CD8-positive, alpha-beta memory T cell (primary cell): ENCODE results near the gene UBE4B. TPM values are rescaled to one million over a fixed set of nuclear protein-coding genes. Genes with fewer than 3 reads are reported as not detected.
A peak's percentile ranks its signal among the peaks of the same experiment; 100 is the strongest.

Source experiments
- CTCF ChIA-PET: fragments of 350-600 bp; sonication (Branson Sonifier 250); formaldehyde crosslinking; loops from one replicate; lab custom pipeline; 2021; ENCODE audit warnings: antibody characterized with exemption; lab: Charles Lee
- POLR2A ChIA-PET: fragments of 350-600 bp; sonication (Branson Sonifier 250); formaldehyde crosslinking; loops from one replicate; lab custom pipeline; 2021; ENCODE audit warnings: antibody characterized with exemption; lab: Charles Lee
- DNase-seq, 5 donors: peaks; one replicate each; pipeline versions ENCODE4 v3.0.0 to v3.0.0-alpha.2; 2020 to 2022; ENCODE audit warnings: mixed read lengths in 1 of 5
- H3K27ac ChIP-seq: one replicate; pipeline ENCODE4 v1.7.0; 2013; ENCODE audit warnings: low read depth, mild to moderate bottlenecking, low read length, moderate library complexity
- H3K27me3 ChIP-seq: 2 replicates; pipeline ENCODE4 v1.7.0; 2013; ENCODE audit warnings: low read length, mild to moderate bottlenecking; ENCODE audit not compliant: insufficient read depth, poor library complexity, severe bottlenecking
- H3K36me3 ChIP-seq: 2 replicates; pipeline ENCODE4 v1.7.0; 2013; ENCODE audit warnings: mild to moderate bottlenecking, low read length, moderate library complexity; ENCODE audit not compliant: insufficient read depth
- H3K4me1 ChIP-seq: 2 replicates; pipeline ENCODE4 v1.7.0; 2013; ENCODE audit warnings: mild to moderate bottlenecking, low read length, moderate library complexity; ENCODE audit not compliant: insufficient read depth
- H3K4me3 ChIP-seq: 2 replicates; pipeline ENCODE4 v1.7.0; 2013; ENCODE audit warnings: mild to moderate bottlenecking, low read length
- H3K9me3 ChIP-seq: 2 replicates; pipeline ENCODE4 v1.7.0; 2013; ENCODE audit warnings: mild to moderate bottlenecking, low read length
- H3K27ac Mint-ChIP-seq, 8 donors: one replicate each; pipeline ENCODE4 v1.8.0; 2020 to 2021; ENCODE audit warnings: mixed read lengths in 8 of 8, mild to moderate bottlenecking in 6 of 8, inconsistent platforms in 3 of 8, moderate library complexity in 3 of 8
- H3K27me3 Mint-ChIP-seq, 2 donors: one replicate each; pipeline ENCODE4 v1.8.0; 2020 to 2021; ENCODE audit warnings: mixed read lengths in 2 of 2, mild to moderate bottlenecking in 1 of 2, moderate library complexity in 1 of 2
- H3K36me3 Mint-ChIP-seq, 3 donors: one replicate each; pipeline ENCODE4 v1.8.0; 2020 to 2021; ENCODE audit warnings: mixed read lengths in 3 of 3, inconsistent platforms in 1 of 3, mild to moderate bottlenecking in 1 of 3
- H3K4me1 Mint-ChIP-seq, 3 donors: one replicate each; pipeline ENCODE4 v1.8.0; 2020 to 2021; ENCODE audit warnings: mixed read lengths in 3 of 3, inconsistent platforms in 1 of 3, mild to moderate bottlenecking in 1 of 3
- H3K4me3 Mint-ChIP-seq, 7 donors: one replicate each; pipeline ENCODE4 v1.8.0; 2020 to 2021; ENCODE audit warnings: mixed read lengths in 7 of 7, mild to moderate bottlenecking in 6 of 7, moderate library complexity in 4 of 7, inconsistent platforms in 2 of 7
- H3K9me3 Mint-ChIP-seq, 5 donors: one replicate each; pipeline ENCODE4 v1.8.0; 2020 to 2022; ENCODE audit warnings: mixed read lengths in 5 of 5, mild to moderate bottlenecking in 3 of 5, moderate library complexity in 2 of 5, inconsistent platforms in 1 of 5
- polyA plus RNA-seq: library from polyadenylated mRNA; unstranded; fragments of 300-500 nt; fragmentation: Illumina TruSeq; gene quantifications from one replicate; pipeline ENCODE4 v1.2.3, GENCODE V29; 2021
- total RNA-seq, 2 experiments: library from RNA; stranded (reverse); gene quantifications; one replicate each; pipeline ENCODE4 v1.2.3, GENCODE V29; 2021

The UBE4B gene
- total and polyA plus RNA-seq, 3 experiments from 2014 or later, result 13.7 to 40.6 (median 35.7) TPM

DNA sequence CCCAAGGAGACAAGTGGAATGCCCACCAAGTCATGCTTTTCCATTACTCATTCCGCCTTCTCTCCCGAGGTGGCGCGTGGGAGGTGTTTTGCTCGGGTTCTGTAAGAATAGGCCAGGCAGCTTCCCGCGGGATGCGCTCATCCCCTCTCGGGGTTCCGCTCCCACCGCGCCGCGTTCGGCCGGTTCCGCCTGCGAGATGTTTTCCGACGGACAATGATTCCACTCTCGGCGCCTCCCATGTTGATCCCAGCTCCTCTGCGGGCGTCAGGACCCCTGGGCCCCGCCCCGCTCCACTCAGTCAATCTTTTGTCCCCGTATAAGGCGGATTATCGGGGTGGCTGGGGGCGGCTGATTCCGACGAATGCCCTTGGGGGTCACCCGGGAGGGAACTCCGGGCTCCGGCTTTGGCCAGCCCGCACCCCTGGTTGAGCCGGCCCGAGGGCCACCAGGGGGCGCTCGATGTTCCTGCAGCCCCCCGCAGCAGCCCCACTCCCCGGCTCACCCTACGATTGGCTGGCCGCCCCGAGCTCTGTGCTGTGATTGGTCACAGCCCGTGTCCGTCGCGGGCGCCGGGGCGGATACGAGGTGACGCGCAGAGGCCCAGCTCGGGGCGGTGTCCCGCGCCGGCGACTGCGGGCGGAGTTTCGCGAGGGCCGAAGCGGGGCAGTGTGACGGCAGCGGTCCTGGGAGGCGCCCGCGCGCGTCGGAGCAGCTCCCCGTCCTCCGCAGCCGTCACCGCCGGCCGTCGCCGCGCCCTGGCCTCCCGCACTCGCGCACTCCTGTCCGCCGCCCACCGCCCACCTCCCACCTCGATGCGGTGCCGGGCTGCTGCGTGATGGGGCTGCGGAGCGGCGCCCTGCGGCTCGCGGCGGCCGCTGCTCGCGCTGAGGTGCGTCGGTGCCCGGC, 177.4 kb downstream of the UBE4B start, which contains the start of gene KIF1B:
KIF1B (plus strand) TSS at position 666 of the 906 bp plus-strand sequence. CDS start 21,759 bp downstream, outside the sequence.
- peak within 1 kb of the TSS; percentile 75 for H3K4me3 ChIP-seq
- DNase-seq, result peak; percentile 96 to 98 (median 96)
- H3K27ac Mint-ChIP-seq, result peak within 1 kb of the TSS; percentile 50 to 87 (median 72)
- H3K9me3 ChIP-seq, result no peaks in the 10 kb centered on the region
- H3K36me3 ChIP-seq, result no peaks in the 10 kb centered on the region
- ChIA-PET POLR2A (interaction anchor here (0.5 to 1.4 kb wide), 5 partner anchors 8 to 1446 kb away, joined by 3 to 4 read pairs (median 4); partner anchors contain the start of gene PGD), CTCF (interaction anchor here (0.6 to 3.8 kb wide), 36 partner anchors 9 to 314 kb away, joined by 3 to 37 read pairs (median 4); partner anchors contain the start of genes CENPS, LZIC, NMNAT1 and PGD)
- peaks cover 17 to 39% (median 31%) of the 10 kb centered on the region in 3 donors for H3K4me1 Mint-ChIP-seq
- H3K36me3 Mint-ChIP-seq, result peaks cover 0 to 4% (median 0%) of the 10 kb centered on the region in 3 donors
- H3K4me1 ChIP-seq, result peaks cover 19% of the 10 kb centered on the region
- no peaks in the 10 kb centered on the region for H3K27me3 ChIP-seq
- H3K9me3 Mint-ChIP-seq, result no peaks in the 10 kb centered on the region
- peak within 1 kb of the TSS; percentile 65 for H3K27ac ChIP-seq
- peak within 1 kb of the TSS; percentile 82 to 91 (median 88) for H3K4me3 Mint-ChIP-seq
- peaks cover 0 to 3% of the 10 kb centered on the region in 2 donors for H3K27me3 Mint-ChIP-seq

DNA sequence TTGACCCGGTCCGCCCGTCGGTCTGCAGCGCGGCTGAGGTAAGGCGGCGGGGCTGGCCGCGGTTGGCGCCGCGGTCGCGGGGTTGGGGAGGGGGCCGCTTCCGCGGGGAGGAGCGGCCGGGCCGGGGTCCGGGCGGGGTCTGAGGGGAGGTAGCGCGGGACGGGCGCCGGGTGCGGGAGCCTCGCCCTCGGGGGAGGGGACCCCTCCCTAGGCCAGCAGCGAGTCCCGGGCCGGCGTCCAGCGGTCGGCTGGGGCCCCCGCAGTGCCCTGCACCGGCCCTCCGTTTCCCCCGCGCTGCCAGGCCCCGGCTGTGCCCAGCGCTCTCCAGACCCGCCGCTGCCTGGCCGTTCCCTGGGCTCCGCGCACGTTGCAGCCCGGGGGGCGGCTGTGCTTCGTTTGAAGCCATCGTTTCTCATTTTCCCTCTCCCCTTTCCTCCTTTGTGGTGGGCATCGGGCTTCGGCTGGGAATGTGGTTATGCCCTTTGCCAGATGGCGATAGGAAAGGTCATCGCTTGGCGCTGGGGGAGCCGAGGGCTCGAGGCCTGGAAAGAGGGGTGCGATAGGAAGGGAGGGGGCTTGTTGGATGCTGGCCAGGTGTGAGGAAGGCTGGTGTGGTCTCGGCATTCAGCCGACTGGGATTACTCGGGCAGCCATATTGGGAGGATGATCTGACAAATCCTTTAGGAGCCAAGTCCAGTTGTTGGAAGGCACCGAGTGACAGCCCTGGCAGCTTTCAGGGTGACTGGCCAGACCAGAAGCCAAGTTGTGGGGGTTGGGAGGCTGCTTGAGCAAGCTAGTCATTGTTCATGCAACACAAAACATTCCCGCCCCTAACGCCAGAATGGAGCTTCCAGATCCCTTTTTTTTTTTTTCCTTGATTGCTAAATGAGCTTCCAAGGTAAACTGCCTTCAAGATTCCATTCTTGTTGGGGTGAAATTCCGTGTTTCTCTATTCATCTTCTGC, 178.4 kb downstream of the UBE4B start:
- H3K36me3 ChIP-seq, result no peaks in the 10 kb centered on the region
- ChIA-PET POLR2A (interaction anchor here (0.6 to 1.4 kb wide), 4 partner anchors 10 to 1445 kb away, joined by 4 to 5 read pairs (median 4); no protein-coding TSS in a partner anchor), CTCF (interaction anchor here (0.6 to 3.8 kb wide), 30 partner anchors 9 to 313 kb away, joined by 3 to 37 read pairs (median 4); partner anchors contain the start of genes CENPS, LZIC and NMNAT1)
- H3K27me3 ChIP-seq, result no peaks in the 10 kb centered on the region
- peaks cover 0 to 4% (median 0%) of the 10 kb centered on the region in 3 donors for H3K36me3 Mint-ChIP-seq
- H3K27me3 Mint-ChIP-seq, result peaks cover 0 to 3% of the 10 kb centered on the region in 2 donors
- peak overlapping the region; percentile 75 to 91 (median 83) for H3K4me3 Mint-ChIP-seq
- H3K4me1 ChIP-seq, result peaks cover 19% of the 10 kb centered on the region
- peaks cover 24 to 48% (median 41%) of the 10 kb centered on the region in 3 donors for H3K4me1 Mint-ChIP-seq
- peak in 1 of 5 donors; percentile 10 for DNase-seq
- H3K9me3 Mint-ChIP-seq, result no peaks in the 10 kb centered on the region
- H3K4me3 ChIP-seq, result peak overlapping the region; percentile 70
- peak overlapping the region; percentile 41 to 87 (median 70) for H3K27ac Mint-ChIP-seq
- peak overlapping the region; percentile 65 for H3K27ac ChIP-seq
- no peaks in the 10 kb centered on the region for H3K9me3 ChIP-seq

DNA sequence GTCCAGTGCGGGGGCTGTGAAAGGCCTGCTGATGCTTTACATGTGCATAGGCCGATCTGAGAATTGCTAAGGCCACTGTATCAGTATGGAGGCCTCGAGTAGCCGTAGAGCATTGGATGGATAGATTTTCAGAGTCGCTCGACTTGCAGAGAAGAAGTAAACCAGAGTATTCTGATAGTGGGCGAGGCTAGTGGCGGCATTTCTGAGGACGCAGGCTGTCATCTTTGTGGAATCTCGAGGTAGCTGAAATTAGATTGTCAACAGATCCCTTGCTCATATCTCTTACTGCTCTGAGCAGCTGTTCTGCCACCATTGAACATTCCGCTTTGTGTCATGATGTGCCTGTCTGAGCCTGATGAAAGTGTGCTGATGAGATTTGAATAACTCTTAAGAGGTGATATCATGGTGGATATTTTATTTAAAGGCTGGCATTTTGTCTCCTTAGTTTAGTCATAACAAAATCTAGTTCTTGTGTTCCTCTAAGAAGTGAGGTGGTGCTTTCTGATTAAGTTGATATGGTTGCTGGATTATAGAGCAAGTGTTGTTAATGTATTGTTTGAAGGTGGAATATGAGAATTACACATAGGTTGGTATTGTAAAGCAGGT, 179.2 kb downstream of the UBE4B start:
- DNase-seq, result no peak
- Histone ChIP-seq H3K9me3 (no peaks in the 10 kb centered on the region), H3K36me3 (no peaks in the 10 kb centered on the region)

DNA sequence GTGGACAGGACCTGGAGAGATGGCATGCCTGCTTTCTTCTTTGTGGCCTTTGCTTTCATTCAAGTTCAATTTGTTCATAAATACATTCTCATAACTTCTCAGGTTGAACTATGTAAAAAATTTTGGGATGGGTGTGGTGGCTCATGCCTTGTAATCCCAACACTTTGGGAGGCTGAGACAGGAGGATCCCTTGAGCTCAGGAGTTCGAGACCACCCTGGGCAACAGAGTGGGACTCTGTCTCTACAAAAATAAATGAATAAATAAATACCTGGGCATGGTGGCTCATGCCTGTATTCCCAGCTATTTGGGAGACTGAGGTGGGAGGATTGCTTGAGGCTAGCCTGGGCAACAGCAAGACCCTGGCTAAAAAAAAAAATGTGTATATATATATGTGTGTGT, 179.7 kb downstream of the UBE4B start:
- peak overlapping the region; percentile 75 to 91 (median 83) for H3K4me3 Mint-ChIP-seq
- peaks cover 0 to 2% of the 10 kb centered on the region in 2 donors for H3K27me3 Mint-ChIP-seq
- CTCF ChIA-PET, result interaction anchor here (1.3 kb wide), 1 partner anchor 218 kb away, joined by 4 read pairs; the partner anchor contains the start of gene CENPS
- POLR2A ChIA-PET, result no interaction called here
- Histone ChIP-seq H3K4me3 (no peak overlapping the region), H3K27ac (no peak overlapping the region), H3K4me1 (peaks cover 19% of the 10 kb centered on the region), H3K9me3 (no peaks in the 10 kb centered on the region), H3K27me3 (no peaks in the 10 kb centered on the region), H3K36me3 (no peaks in the 10 kb centered on the region)
- H3K27ac Mint-ChIP-seq, result peak overlapping the region in 6 of 8 donors; percentile 19 to 87 (median 68)
- H3K9me3 Mint-ChIP-seq, result no peaks in the 10 kb centered on the region
- no peak for DNase-seq
- H3K36me3 Mint-ChIP-seq, result peaks cover 0 to 4% (median 0%) of the 10 kb centered on the region in 3 donors
- peaks cover 31 to 57% (median 50%) of the 10 kb centered on the region in 3 donors for H3K4me1 Mint-ChIP-seq

More for the DNA sequence above, 179.2 kb downstream of the UBE4B start:
- Mint-ChIP-seq H3K36me3 (peaks cover 0 to 4% (median 0%) of the 10 kb centered on the region in 3 donors), H3K4me1 (peaks cover 30 to 55% (median 48%) of the 10 kb centered on the region in 3 donors), H3K27ac (peak overlapping the region; percentile 41 to 87 (median 70)), H3K9me3 (no peaks in the 10 kb centered on the region), H3K4me3 (peak overlapping the region; percentile 75 to 91 (median 83)), H3K27me3 (peaks cover 0 to 3% of the 10 kb centered on the region in 2 donors)
- Histone ChIP-seq H3K4me3 (peak overlapping the region; percentile 0), H3K27ac (peak overlapping the region; percentile 65), H3K27me3 (no peaks in the 10 kb centered on the region), H3K4me1 (peaks cover 19% of the 10 kb centered on the region)
- POLR2A ChIA-PET, result interaction anchor here (0.6 to 0.7 kb wide), 2 partner anchors 9 to 200 kb away, joined by 4 to 5 read pairs; no protein-coding TSS in a partner anchor
- CTCF ChIA-PET, result interaction anchor here (0.6 to 3.8 kb wide), 3 partner anchors 8 to 218 kb away, joined by 3 to 35 read pairs (median 4); partner anchors contain the start of gene CENPS

DNA sequence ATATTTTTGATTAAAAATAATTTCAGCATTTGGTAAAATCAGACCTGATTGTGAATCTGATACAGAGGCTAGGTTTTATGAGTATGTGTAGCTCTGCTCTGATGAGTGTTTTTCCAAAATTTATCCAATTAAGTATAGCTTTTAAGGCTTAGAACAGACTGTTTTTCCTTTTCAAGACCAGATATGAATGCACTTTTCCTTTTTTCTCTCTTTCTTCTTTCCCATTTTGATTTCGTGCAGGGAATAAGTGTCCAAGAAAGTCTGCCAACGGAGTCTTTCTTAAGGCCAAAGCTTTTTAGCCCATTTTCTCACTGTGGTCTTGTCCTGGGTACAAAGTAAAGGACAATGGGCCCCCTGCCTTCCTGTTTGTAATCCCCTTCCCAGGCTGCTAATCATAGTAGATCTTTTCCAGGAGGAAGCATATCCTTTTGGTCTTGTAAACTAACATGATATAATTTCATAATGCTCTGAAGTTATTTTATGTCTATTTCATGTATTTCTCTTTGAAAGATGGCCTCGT, 180.5 kb downstream of the UBE4B start:
- no peaks in the 10 kb centered on the region for H3K36me3 ChIP-seq
- POLR2A ChIA-PET, result no interaction called here
- H3K4me1 Mint-ChIP-seq, result peaks cover 32 to 64% (median 57%) of the 10 kb centered on the region in 3 donors
- H3K36me3 Mint-ChIP-seq, result peaks cover 0 to 4% (median 0%) of the 10 kb centered on the region in 3 donors
- CTCF ChIA-PET, result no interaction called here
- peak overlapping the region in 3 of 8 donors; percentile 17 to 47 (median 30) for H3K27ac Mint-ChIP-seq
- H3K4me1 ChIP-seq, result peaks cover 19% of the 10 kb centered on the region
- H3K4me3 ChIP-seq, result no peak overlapping the region
- H3K9me3 ChIP-seq, result no peaks in the 10 kb centered on the region
- no peaks in the 10 kb centered on the region for H3K9me3 Mint-ChIP-seq
- H3K4me3 Mint-ChIP-seq, result peak overlapping the region in 2 of 7 donors; percentile 22 to 80
- no peak for DNase-seq
- no peaks in the 10 kb centered on the region for H3K27me3 ChIP-seq
- no peak overlapping the region for H3K27ac ChIP-seq
- peaks cover 0 to 2% of the 10 kb centered on the region in 2 donors for H3K27me3 Mint-ChIP-seq

DNA sequence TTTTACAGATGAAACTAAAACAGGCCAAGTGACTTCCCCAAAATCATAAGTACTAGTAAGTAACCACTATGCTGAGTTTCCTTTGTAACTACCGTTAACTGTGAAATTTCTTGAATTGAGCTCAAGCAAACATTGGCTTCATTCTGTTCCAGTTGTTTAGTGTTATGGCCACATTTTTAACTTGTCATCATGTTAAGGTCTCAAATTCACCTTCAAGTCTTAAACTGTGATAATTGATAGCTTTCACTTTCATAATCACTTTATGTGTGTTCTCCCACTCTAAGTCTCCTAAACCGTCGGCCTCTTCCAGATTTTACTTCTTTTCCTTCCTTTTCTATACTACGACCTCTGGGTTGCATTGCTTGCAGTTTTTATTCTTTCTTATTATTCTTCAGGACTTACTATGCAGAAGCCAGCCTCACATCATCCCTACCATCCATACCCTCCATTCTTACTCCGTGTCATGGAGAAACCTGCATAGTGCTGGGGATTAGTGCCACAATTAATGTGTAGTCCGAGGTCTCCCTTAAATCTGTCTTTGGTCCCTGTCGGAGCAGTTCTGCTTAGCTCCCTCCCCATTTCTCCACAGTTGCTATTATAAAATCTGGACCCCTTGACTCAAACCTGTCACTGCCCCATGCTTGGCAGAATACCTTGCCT, 183.5 kb downstream of the UBE4B start:
- H3K36me3 ChIP-seq, result no peaks in the 10 kb centered on the region
- H3K4me3 ChIP-seq, result no peak overlapping the region
- peak overlapping the region in 4 of 8 donors; percentile 13 to 74 (median 44) for H3K27ac Mint-ChIP-seq
- H3K36me3 Mint-ChIP-seq, result peaks cover 0 to 1% (median 0%) of the 10 kb centered on the region in 3 donors
- no peaks in the 10 kb centered on the region for H3K9me3 Mint-ChIP-seq
- DNase-seq, result no peak
- H3K4me3 Mint-ChIP-seq, result peak overlapping the region; percentile 32 to 86 (median 67)
- H3K9me3 ChIP-seq, result no peaks in the 10 kb centered on the region
- H3K27me3 Mint-ChIP-seq, result no peaks in the 10 kb centered on the region
- CTCF ChIA-PET, result interaction anchor here (1.5 to 2.3 kb wide), 2 partner anchors 11 to 213 kb away, joined by 3 to 6 read pairs; no protein-coding TSS in a partner anchor
- no peaks in the 10 kb centered on the region for H3K27me3 ChIP-seq
- POLR2A ChIA-PET, result interaction anchor here (1.1 kb wide), 1 partner anchor 13 kb away, joined by 3 read pairs; no protein-coding TSS in a partner anchor
- H3K27ac ChIP-seq, result no peak overlapping the region
- H3K4me1 ChIP-seq, result peaks cover 8% of the 10 kb centered on the region
- peaks cover 29 to 52% (median 46%) of the 10 kb centered on the region in 3 donors for H3K4me1 Mint-ChIP-seq
